GM18526 (cell line): Measurements from ENCODE around the gene ACY1.

Experiments used
- POLR2A ChIP-seq: IDR thresholded peaks from 3 replicates; pipeline ENCODE4 v1.6.1; 2011; ENCODE audit not compliant: insufficient read length; ENCODE audit errors: extremely low read depth

ACY1 gene

DNA sequence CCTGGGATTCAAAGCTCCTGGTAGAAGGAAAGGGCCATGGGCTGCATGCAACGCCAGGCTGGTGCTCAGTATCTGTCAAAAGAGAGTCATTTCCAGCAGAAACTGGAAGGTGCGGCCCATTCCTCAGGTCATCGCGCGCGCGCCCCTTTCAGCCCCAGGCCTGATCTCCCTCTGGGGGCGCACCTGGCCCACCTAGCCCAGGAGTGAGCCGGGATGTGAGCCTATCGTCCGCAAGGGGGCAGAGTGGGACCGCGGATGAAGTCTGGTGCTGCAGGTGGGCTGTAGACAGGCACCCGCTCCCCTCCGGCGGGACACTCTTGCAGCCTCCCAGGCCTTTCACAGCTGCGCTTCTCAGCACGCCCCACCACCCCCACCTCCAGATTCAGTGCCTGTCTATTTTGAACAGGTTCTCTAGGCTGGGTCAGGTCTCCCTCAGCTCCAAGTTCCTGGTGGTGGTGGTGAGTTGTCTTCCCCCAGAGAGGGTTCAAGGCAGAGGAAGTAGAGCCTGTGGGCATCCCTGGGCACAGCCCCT lies 18.2 kb downstream of the ACY1 start:
- TF ChIP-seq POLR2A = no peak

- no peak for TF ChIP-seq POLR2A
These were observed 19.4 kb downstream of the ACY1 start for GRCh38 chr3:52002748-52003147.

GRCh38 chr3:52004163-52004787 lies 20.9 kb downstream of the ACY1 start:
- TF ChIP-seq POLR2A = no peak

- TF ChIP-seq POLR2A = no peak
These were observed 21.6 kb downstream of the ACY1 start for GRCh38 chr3:52004906-52005395.

GRCh38 chr3:52005571-52005986 lies 22.2 kb downstream of the ACY1 start:
- TF ChIP-seq POLR2A = no peak

DNA sequence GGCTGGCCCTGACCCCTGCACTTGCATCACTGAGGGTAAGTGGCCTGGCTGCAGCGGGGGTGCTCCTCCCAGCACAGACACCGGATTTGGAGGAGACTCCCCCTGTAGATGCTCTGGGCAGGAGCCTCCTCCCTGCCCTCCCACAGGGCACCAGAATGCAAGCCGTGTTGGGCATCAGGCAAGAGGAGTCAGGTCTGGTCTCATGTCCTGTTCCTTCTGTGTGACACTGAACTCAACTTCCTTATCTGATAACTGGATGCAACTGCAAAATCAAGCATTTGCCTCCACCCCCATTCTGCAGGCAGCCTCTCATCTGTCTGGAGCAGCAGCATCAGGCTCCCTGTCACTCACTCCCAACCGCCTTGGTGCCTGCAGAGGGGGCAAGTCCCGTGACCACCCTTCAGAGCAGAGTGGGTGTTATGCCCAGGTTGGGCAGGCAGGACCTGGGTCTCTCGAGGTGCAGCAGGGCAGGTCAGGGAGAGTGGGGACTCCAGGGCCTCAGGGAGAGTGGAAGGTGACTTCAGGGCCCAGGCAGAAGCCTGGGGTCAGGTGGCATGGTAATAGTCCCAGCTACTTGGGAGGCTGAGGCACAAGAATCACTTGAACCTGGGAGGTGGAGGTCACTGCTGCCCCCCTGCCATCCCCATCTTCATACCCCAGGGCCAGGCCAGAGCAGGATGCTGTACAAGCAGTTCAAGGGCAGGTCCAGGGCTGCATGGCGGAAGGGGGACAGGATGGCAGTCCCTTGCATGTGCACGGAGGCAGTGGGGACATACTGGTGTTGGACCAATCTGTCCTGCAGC lies 22.9 kb downstream of the ACY1 start:
- TF ChIP-seq POLR2A = no peak

DNA sequence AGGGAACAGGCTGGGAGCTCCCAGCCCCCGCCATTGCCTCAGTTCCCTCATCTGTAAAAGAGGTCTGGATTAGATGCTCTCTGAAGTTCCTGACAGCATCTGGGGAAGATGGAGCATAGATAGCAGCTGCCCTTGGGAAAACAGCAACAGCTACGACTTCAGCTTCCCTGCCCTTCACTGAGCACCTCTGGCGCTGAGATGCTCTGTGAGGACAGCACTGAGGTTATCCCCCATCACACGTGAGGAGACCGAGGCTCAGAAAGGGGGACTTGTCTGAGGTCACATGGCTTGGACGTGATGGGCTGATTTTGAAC lies 23.4 kb downstream of the ACY1 start:
- TF ChIP-seq POLR2A = no peak

- TF ChIP-seq POLR2A = no peak
These were observed 24.0 kb downstream of the ACY1 start for GRCh38 chr3:52007291-52007690.

GRCh38 chr3:52010431-52010830 lies 27.1 kb downstream of the ACY1 start:
- TF ChIP-seq POLR2A = no peak

DNA sequence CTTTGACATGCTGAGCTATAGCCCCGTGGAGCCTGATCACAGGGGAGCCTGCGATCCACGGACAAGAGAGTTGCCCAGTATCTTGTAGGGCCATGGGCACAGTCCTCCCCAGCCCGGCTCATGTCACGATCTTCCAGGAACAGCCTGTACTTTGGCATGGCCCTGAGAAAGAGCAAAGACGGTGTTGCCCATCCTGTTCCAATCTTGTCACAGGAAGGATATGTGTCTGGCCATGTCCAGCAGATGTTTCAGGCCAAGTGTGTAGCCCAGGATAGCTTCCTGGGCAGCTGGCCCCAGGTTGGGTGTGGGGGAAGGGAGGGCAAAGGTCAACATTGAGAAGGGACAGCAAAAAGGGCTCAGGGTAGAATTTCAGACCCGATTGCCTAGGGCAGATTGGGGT lies 29.4 kb downstream of the ACY1 start:
- TF ChIP-seq POLR2A = no peak

GRCh38 chr3:52013802-52014598 lies 30.7 kb downstream of the ACY1 start:
- no peak for TF ChIP-seq POLR2A

GRCh38 chr3:52014613-52015012 lies 31.3 kb downstream of the ACY1 start:
- TF ChIP-seq POLR2A = no peak

DNA sequence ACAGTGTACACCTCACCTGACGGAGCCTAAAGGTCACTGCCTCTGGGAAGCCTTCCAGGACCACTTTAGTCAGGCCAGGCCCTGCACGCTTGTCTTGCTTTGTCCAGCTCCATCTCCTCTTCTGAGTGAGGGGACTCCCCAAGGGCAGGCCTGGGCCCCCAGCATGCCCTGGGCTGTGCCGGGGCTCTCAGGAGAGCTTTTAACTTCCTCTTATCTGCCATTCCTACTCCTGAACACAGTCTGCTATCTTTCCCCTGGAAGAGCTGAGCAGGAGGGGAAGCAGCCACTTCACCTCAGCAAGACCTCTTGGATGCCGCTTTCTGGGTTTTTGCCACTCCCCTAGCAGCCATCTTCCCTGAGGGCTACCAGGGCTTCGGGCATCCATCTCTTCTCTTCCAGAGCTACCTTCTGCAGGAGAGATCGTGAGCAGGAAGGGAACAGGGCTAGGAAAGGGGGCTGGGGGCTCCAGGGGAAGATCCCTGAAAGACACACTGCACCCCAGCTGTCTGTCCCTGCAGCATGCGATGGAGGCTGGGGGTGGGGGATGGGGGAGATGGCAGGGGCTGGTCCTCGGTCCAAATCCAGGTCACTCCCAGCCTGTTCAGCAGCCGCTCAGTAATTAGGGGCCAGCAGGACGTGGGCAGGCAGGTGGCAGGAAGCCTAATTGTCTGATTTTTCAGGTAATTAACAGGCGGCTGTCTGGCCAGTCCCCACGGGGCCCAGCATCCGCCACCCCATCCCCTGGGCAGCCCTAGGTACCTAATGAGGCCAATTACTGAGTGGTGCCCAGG lies 32.3 kb downstream of the ACY1 start:
- TF ChIP-seq POLR2A = no peak

DNA sequence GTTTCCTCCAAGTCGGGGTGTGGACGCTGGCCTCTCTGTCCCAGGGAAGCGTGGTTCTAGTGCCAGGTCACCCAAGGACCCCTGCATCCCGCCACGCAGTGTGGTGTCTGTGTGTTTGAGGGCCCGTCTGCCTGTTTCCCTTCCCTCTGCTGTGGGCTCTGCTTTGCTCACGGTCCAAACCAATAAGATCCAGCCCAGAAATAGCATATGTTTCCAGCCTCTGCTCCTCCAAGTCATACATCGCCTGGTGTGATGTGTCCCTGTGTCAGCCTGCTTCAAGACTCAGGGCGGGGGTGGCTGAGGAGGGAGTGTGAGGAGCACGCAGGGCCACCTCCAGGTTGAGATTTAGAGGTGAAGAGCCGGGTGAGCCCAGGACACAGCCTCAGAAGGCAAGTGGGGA lies 34.3 kb downstream of the ACY1 start:
- TF ChIP-seq POLR2A = no peak
